ENCODE measurements around the gene SEMA5A. TPM values are rescaled to one million over a fixed set of nuclear protein-coding genes. Genes with fewer than 3 reads are reported as not detected.

The SEMA5A gene
- total RNA-seq, 4 donors from 2014 or later = 2.6 to 36.5 (median 4.7) TPM

GRCh38 chr5:9573796-9574195, 27.9 kb upstream of the SEMA5A start:
- TF ChIP-seq, protein P1, sequence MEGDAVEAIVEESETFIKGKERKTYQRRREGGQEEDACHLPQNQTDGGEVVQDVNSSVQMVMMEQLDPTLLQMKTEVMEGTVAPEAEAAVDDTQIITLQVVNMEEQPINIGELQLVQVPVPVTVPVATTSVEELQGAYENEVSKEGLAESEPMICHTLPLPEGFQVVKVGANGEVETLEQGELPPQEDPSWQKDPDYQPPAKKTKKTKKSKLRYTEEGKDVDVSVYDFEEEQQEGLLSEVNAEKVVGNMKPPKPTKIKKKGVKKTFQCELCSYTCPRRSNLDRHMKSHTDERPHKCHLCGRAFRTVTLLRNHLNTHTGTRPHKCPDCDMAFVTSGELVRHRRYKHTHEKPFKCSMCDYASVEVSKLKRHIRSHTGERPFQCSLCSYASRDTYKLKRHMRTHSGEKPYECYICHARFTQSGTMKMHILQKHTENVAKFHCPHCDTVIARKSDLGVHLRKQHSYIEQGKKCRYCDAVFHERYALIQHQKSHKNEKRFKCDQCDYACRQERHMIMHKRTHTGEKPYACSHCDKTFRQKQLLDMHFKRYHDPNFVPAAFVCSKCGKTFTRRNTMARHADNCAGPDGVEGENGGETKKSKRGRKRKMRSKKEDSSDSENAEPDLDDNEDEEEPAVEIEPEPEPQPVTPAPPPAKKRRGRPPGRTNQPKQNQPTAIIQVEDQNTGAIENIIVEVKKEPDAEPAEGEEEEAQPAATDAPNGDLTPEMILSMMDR (IDR thresholded peaks at IDR 0.05; ENCODE audit: low read depth) = no peak

DNA sequence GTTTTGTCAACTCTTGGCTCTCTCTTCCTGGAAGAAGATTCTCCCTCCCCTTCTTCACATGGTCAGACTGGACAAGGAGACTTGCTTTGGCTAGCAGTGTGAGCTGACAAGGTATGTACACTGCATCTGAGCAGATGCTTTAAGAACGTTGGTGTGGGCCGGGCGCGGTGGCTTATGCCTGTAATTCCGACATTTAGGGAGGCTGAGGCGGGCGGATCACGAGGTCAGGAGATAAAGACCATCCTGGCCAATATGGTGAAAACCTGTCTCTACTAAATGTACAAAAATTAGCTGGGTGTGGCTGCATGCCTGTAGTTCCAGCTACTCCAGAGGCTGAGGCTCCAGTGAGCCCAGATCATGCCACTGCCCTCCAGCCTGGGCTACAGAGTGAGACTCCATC, 26.4 kb upstream of the SEMA5A start:
- TF ChIP-seq, protein P1 (IDR thresholded peaks at IDR 0.05; ENCODE audit: low read depth) = no peak

- TF ChIP-seq, protein P1 (IDR thresholded peaks at IDR 0.05; ENCODE audit: low read depth) = no peak
Measured at GRCh38 chr5:9570876-9571275, 25.0 kb upstream of the SEMA5A start.

- TF ChIP-seq, protein P1 (IDR thresholded peaks at IDR 0.05; ENCODE audit: low read depth) = no peak
Measured at GRCh38 chr5:9567039-9567438, 21.2 kb upstream of the SEMA5A start.

GRCh38 chr5:9564752-9565151, 18.9 kb upstream of the SEMA5A start:
- TF ChIP-seq, protein P1 (IDR thresholded peaks at IDR 0.05; ENCODE audit: low read depth) = no peak

DNA sequence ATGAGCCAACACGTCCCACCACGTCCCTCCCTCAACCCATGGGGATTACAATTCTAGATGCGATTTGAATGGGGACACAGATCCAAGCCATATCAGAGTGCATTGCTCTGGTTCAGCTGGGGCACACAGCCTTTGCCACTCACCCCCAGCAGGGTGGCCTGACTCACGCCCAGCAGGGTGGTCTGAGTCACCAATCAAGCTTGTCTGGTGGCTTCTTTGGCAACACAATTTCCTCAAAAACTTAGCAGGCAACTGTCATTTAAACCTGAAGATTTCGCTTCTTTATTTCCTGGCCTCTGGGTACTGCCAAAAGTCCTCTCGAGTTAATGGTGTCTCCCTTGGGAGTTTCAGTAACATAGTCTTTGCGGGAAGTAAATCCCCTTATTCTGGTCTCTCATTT, 16.3 kb upstream of the SEMA5A start:
- TF ChIP-seq, protein P1 (IDR thresholded peaks at IDR 0.05; ENCODE audit: low read depth) = no peak

GRCh38 chr5:9559965-9560364, 14.1 kb upstream of the SEMA5A start:
- TF ChIP-seq, protein P1 (IDR thresholded peaks at IDR 0.05; ENCODE audit: low read depth) = no peak
